Glomerular visceral epithelial cell (primary cell): ENCODE results near the gene SLC37A3.
"Not testable (repeated sequence)": the region's sequence is repeated elsewhere in the genome, so short reads cannot be mapped to it uniquely, and the experiment has no call there.

Source experiments
- DNase-seq: peaks from one replicate; pipeline ENCODE4 v3.0.0-alpha.2; 2016; ENCODE audit errors: extremely low spot score

SLC37A3 gene

DNA sequence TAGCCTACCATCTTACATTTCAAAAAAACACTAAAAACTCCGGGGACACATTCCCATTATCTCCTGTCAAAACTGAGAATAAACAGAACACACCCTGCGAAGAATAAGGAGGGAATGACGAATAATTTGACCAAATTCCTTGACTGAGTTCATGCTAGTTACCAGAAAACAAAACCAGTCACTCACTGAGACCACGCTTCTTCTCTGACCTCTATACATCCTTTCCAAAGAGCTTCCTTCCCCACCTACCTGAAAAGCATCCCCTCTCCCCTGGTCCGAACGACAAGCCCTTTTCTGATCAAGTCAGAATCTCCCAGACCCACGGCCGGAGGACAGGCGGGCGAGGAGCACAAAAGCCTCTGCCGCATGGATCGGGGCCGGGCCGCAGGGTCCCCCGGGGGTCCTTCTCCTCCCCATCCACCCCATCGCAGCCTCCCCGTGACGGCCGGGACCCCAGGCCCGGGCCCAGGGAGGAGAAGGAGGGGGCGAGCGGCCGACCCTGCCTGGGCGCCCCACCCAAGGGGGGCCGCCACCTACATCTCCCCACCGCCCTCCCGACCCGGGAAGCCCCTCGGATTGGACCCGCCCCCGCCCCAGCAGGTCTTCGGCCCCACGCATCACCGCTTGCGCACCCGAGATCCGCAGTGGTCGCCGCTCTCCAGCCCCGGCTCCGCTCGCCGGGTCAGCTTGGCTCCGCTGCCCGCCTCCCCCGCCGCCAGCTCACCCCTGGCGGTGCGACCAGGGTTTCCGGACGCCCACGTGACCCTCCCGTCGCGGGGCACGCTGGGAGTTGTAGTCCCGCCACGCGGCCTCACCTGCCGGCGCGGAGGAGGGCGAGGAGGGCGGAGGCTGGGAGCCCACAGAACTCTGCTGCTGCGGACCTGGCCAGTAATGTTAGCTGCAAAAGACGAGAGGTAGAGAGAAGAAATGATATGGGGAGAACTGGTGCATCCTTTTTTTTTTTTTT is at the start of gene SLC37A3:
Gene SLC37A3, minus strand, starts transcription at position 747 of the 967 bp plus-strand sequence. CDS start 16,004 bp downstream, outside the sequence.
- DNase-seq: peak; percentile 73

- no peak for DNase-seq
Measured at GRCh38 chr7:140447841-140448240, 49.5 kb upstream of the SLC37A3 start.

DNA sequence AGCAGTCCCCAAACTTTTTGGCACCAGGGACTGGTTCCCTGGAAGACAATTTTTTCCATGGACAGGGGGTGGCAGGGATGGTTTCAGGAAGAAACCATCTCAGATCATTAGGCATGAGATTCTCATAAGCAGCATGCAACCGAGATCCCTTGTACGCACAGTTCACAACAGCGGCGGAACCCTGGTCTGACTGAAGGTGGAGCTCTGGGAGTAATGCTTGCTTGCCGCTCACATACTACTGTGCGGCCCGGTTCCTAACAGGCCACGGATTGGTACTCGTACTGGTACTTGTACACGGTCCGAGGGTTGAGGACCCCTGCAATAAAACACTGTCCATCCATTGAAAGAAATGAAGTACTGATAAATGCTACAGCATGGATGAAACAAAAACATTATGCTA is 48.1 kb upstream of the SLC37A3 start:
- DNase-seq: no peak

GRCh38 chr7:140441519-140441918 is 43.2 kb upstream of the SLC37A3 start:
- no peak for DNase-seq

GRCh38 chr7:140440593-140440992 is 42.3 kb upstream of the SLC37A3 start:
- DNase-seq: no peak

- DNase-seq: no peak
Measured at GRCh38 chr7:140439359-140439758, 41.0 kb upstream of the SLC37A3 start.

DNA sequence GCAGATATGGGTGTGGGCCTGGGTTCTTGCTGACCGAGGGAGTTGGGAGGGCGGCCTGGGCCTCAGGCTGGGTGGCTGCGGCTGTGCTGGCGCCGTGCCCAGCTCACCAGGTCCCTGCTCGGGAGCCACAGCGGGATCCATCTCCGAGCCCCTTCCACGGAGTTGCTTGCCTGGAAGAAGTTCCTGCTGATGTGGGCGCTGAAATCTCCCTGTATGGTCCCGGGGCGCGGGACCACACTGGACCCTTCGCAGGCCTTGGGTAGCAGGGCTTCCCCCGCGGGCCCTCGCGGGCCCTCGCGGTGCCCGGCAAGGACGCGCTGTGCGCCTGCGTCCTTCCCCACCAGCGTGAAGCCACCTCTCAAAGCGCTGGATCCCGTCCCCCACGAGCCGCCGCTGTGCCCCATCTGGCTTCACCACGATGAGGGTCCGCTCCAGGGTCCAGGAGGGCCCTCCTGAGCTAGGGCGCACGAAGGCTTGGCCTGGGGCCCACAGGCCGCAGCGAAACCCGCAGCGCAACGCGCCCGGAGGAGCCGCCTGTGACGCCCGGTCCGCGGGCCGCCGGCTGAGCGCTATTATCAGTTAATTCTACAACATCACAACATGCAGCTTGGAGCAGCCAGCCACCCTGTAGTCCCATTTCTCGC is 37.0 kb upstream of the SLC37A3 start:
- no peak for DNase-seq

DNA sequence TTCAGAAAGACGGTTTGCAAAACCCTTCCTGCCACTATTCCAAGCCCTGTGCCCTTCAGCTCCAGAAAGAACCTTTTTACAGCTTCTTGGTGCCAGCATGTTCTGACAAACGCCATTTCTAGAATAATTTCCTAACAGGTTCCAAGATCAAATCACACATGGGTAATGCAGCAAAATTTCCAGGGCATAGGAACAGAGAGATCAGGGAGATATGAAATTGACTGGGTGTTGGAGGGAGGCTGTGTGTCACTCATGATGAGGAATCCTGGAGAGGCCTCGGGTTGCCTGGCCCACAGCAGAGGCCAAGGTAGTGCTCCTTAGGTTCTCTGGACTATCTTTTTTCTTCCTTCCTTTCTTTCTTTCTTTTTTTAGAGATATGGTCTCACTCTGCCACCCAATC is 35.1 kb upstream of the SLC37A3 start:
- DNase-seq: no peak

- no peak for DNase-seq
Measured at GRCh38 chr7:140426130-140426529, 27.8 kb upstream of the SLC37A3 start.

GRCh38 chr7:140425718-140426117 is 27.4 kb upstream of the SLC37A3 start:
- no peak for DNase-seq

- no peak for DNase-seq
Measured at GRCh38 chr7:140423501-140423900, 25.2 kb upstream of the SLC37A3 start.

DNA sequence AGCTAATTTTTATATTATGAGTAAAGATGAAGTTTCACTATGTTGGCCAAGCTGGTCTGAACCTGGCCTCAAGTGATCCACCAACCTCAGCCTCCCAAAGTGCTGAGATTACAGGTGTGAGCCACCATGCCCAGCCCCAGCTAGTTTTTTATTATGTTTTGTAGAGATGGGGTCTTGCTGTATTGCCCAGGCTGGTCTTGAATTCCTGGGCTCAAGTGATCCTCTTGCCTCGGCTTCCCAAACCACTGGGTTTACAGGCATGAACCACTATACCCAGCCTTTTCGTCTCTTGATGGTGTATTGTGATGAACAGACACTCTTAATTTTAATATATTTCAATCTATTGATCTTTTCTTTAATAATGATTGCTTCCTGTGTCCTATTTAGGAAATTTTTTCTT is 23.2 kb upstream of the SLC37A3 start:
- DNase-seq: no peak

DNA sequence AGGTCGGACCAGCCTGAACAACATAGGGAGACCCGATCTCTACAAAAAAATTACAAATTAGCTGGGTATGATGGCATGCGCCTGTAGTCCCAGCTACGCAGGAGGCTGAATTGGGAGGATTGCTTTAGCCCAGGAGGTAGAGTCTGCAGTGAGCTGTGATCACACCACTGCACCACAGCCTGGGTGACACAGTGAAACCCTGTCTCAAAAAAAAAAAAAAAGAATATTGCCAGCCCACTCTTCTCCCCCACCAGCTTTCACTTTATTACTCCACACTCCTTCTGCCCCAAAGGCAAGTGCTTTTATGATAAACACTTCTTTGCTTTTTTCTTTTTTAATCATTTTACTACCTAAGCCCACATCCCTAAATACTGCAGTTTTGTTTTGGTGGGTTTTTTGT is 20.3 kb upstream of the SLC37A3 start:
- no peak for DNase-seq

DNA sequence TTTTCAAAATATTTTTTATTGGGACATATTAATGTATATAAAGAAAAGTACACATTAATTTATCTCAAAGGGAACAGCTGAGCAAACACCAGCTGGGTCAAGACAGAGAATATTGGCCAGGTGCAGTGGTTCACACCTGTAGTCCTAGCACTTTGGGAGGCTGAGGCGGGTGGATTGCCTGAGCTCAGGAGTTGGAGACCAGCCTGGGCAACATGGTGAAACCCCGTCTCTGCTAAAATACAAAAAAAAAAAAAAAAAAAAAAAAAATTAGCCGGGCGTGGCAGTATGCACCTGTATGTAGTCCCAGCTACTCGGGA is 19.8 kb upstream of the SLC37A3 start:
- DNase-seq: not testable (repeated sequence)

- no peak for DNase-seq
Measured at GRCh38 chr7:140417456-140418155, 19.3 kb upstream of the SLC37A3 start.

- no peak for DNase-seq
Measured at GRCh38 chr7:140416560-140416959, 18.2 kb upstream of the SLC37A3 start.

GRCh38 chr7:140415816-140416215 is 17.5 kb upstream of the SLC37A3 start:
- DNase-seq: not testable (repeated sequence)

- no peak for DNase-seq
Measured at GRCh38 chr7:140415361-140415760, 17.0 kb upstream of the SLC37A3 start.

GRCh38 chr7:140404565-140405065 is 6.3 kb upstream of the SLC37A3 start:
- DNase-seq: peak; percentile 89

DNA sequence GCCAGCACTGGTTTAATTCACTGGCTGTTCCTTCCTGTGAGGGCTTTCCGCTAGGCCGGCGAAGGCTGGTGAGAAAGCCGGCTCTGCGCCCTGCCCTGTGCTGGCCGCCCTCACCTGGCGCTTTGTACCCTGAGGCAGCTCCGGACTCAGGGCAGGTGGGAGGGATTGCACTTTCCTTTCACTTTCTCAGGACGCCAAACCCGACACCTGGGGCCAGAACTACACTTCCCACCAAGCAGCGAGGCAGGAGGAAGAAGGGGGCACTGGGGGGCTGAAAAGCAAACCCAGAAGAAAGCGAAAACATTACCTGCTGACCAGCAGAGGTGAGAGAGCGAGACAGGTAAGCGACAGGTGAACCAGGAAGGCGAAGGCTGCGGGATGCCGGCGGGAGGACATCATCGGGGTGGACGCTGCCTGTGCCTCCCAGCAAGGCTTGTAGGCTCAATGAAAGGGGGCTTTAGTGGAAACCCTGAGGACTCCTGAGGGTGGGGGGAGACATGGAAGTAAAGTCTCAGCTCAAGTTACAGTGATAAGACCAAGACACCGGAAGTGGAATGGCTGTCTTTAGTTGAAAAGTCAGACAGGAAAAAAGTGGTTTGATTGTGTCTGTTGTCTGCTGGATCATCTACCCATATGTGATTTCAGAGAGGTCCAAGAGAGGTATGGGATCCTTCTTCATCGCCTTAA is 5.7 kb upstream of the SLC37A3 start, which contains the start of gene RAB19:
Gene RAB19, plus strand, starts transcription at position 181 of the 687 bp plus-strand sequence. CDS start 3,589 bp downstream, outside the sequence.
- DNase-seq: no peak

DNA sequence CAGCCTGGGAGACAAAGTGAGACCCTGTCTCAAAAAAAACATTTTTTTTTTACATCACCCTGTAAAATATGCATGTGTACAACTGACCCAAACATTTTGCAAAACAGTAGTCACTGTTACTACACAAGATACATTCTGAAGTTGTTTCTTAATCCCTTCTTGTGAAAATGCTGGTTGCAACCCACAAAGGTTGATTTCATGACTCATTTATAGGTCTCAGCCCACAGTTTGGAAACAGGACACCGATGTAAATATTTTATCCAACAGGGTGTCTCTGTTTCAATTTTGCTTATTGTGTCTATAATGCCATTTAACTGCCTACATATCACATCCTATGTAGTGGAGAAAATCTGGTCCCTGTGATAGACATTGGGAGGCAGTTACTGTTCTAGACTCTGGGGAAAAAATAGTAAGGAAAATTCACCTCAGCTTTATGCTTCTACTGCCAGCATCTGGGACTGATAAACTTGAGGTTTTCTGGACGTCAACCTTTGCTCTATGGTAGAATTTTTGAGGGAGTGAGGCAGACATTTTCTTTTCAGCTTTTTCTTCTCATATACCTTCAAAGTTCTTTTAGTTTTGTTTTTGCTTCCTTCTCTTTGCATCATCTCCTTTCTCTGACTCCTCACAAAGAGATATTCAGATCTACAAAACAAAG is 4.0 kb upstream of the SLC37A3 start:
- peak; percentile 39 for DNase-seq
